Measurements from ENCODE around the gene CHMP1B.
"Not testable (repeated sequence)": the region's sequence is repeated elsewhere in the genome, so short reads cannot be mapped to it uniquely, and the experiment has no call there.

Gene CHMP1B

DNA sequence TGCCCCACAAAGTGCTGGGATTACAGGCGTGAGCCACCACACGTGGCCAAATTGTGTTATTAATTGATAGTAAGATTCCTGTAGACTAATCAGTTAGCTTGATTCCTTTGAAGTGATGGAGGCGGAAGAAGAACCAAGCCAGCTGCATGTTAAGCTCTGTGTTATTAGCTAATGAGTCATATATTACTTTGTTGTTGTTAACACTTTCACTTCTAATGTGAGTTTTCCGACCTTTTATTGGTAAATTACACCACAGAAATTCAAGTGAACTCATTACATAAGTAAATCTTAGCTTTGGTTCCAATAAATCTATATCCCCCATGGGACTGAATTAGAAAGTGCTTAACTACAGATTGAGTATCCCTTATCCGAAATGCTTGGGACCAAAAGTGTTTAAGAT, 20.3 kb downstream of the CHMP1B start:
- DNase-seq (ENCODE audit: low read depth): no peak

DNA sequence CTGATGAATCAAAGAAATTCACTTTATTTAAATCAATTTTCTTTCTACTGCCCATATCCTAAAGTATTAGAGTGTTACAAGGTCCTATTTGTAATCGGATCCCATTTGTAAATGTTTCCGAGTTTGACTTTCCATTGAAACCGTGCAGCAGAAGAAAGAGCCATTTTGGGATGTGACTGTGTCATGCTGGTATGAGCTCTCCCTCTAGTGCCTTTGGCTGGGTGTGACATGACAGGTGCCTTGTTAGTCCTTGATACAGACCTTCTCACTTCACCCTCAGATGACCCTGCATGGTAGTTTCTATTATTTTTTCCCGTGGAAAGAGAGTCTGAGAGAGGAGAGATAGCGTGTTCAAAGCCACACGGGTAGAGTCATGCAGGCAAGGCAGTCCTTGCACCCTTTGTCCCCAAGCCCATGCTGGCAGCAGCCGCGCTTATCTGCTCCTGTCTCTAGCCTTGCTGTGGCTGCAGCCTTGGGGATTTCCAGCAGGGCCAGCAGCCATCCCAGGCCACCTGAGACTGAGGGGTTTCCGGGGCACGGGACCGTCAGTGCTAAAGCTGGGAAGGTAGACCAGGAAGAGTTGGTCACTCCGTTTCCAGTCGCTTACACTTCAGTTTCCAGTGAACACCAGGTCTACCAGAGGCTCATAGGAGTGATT, 21.4 kb downstream of the CHMP1B start:
- DNase-seq (ENCODE audit: low read depth): no peak

DNA sequence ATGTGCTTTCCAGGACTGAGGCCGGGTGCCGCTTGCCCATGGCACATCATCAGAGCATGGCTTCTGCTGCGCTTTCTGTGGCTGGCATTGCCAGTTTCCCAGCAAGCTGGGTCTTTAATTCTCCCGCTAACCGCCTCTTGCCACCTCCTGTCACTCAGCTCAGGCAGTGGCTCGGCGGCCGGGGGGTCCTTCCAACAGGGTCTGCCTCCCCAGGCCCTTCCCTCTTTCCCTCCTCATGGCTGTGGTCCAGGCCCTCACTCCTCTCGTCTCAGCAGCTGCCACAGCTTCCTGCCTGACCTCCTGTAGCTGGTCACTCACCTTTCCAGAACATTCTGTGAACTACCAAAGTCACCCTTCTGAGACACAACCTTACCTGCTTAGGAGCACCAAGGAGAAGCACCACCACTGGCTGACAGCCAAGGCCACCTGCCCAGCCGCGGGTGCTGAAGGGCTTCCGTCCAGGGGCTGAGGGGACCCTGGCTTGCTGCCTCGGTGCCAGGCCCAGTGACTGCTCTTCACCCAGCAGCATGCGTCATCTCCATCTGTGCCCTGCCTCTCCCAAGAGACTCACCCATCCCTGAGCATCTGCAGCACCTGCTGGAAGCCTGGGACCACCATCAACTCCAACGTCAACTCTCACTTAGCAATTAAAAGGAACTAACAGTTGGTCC, 22.6 kb downstream of the CHMP1B start:
- DNase-seq (ENCODE audit: low read depth): no peak

DNA sequence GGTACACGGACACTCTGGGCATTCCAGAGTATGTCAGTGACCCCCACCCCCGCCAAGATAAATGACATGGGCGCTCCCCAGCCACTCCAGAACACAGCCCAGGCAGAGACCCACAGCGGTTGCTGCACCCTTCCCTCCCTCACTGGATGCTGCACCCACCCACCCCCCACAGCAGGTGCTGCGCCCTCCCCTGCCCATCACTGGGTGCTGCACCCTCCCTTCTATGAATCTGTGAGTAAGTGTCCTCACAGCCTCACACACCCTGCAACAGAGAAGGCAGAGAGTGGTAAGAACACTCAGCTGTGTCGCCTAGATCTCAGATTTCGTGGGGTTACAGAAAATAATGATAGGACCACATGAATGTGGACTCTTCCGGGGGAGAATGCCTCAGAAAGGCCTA, 23.5 kb downstream of the CHMP1B start:
- no peak for DNase-seq (ENCODE audit: low read depth)

DNA sequence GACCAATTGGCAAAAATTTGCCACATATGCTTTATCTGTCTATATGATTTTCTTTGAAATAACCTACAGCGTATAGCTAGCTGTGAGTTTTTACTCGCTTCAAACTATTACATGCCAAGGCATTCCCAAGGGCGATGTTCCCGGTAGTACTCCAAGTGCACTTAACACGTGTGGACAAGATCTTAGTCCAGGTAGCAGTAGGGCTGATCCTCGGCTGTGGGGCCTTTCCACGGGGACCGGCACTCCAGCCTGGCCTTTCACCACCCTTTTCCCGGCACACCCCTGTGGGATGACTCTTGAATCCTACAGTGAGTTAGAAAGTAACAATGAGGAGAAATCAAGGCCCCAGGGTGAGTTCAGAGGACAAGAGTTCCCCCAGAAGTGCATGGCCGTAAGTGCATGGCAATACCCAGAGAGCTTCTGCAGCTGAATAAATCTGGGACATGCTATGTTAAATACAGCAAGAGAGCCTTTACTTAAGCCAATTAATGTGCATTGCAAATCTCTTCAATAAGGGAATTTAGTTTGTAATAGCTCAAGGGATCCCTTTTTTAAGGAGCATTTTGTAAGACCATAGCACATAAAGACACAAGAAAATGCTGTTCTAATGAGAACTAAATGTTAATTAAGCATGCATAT, 26.4 kb downstream of the CHMP1B start:
- no peak for DNase-seq (ENCODE audit: low read depth)

DNA sequence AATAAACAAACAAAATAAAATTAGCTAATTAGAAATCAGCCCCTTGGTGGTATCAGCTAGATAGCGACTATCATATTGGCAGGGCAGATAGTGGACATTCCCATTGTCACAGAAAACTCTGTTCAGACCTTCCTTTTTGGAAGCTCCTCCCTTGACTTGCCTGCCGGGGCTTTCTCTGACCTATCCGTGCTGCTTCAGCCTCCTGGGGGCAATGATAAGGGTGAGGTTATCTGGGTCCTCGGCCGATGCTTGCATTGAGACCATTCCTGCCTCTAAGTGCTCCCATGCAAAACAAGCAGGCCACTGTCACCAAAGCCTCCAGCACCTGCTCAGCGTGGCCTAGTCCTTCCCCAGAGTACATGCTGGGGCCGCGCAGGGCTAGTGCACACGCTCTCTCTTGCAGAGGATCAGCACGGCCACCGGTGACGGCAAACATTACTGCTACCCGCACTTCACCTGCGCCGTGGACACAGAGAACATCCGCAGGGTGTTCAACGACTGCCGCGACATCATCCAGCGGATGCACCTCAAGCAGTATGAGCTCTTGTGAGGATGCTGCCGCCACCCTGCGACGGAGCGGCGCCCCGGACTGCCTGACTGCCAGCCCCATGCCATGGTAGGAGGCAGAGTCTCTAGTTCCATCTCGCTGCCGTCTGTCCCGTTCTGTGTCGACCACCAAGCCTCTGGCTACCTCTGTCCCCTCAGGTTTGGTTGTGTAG, 29.5 kb downstream of the CHMP1B start:
- DNase-seq (ENCODE audit: low read depth): no peak

DNA sequence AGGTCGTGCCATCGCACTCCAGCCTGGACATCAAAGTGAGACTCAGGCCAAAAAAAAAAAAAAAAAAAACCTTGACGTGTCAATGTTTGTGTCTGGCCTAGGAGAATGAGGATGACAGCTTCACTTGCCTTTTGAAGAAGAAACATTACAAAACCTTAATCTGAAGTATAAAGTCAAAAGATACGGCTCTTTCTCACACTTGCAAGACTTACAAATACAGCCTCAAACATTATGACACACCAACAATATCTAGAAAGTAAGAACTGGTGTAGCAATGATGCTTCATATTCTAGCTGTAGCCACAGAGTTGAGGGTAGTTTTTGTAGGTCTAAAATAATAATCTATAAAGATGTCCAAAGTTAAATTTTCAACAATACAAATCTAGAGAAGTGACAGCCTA, 31.4 kb downstream of the CHMP1B start:
- no peak for DNase-seq (ENCODE audit: low read depth)

DNA sequence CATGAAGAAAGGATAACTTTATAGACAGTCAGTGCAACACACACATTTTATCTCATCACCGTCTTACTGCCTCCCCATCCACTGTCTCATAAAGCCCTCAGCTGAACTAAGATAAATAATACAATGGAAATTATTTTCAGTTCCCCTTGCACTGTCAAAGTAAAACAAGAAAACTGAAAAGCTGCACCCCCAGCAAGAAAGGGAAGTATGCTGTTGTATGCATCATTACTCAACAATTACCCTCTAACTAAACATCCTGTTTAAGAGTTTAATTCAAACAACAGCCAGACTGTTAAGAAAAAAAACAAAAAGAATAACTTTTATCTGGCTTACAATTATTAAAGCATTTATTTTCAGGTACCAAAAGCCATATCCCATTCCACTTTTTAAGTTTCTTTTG, 31.9 kb downstream of the CHMP1B start:
- no peak for DNase-seq (ENCODE audit: low read depth)

DNA sequence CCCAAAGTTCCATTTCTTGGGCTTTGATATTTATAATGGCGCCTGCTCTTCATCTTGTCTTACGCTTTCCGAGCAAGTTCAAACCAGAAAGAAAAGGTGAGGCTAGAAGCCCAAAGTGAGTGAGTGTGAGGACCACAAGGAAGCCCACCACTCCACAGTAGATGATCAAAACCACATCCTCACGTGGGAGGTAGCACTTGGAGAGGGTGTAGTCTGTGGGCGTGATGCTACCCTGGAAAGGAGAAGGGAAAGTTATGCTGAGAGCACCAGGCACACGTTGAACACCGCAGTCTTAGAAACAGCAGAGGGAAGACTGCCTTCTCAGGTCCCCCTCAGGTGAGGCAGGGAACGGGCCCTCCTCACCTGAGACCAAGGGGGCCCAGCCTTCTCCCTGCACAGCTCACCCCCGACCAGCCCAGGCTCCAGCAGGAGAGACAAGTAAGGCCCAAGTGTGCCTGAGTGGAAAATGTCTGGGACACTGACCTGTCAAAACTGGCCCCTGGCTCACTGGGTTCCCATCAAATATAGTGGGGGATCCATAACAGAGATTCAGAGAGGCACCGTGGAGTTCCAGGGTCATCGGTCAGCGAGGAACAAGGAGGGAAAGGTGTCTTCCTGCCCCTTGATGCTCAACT, 33.3 kb downstream of the CHMP1B start:
- no peak for DNase-seq (ENCODE audit: low read depth)

DNA sequence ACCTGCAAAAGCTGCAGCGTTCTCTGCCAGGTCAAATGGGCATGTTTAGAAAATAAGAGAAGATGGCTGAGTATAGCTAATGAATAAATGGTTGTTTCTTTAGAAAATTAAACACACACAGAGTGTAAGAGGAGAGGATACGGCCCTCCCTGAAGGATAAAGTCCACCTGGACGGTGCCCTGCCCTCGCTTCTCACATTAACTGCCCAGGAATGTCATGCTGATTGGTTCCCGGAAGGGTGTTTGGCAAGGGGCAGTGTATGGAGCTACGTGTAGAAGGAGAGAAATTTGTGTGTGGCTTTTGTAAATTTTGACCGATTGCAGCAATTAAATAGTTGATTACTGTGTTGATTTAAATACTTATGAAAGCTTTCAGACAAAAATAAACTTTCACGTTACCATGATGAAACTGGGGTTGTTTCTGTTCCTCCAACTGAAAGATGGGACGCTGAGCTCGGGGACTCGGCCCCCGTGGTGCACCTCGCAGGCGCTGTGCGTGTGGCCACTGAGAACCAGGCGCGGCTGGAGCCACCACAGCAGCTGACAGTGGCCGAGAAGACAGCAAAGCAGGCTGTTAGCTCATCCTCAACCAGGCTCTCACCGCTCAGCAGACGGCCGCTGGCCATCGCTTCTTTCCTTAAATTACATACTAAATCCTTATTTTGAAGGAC, 34.2 kb downstream of the CHMP1B start:
- DNase-seq (ENCODE audit: low read depth): no peak

DNA sequence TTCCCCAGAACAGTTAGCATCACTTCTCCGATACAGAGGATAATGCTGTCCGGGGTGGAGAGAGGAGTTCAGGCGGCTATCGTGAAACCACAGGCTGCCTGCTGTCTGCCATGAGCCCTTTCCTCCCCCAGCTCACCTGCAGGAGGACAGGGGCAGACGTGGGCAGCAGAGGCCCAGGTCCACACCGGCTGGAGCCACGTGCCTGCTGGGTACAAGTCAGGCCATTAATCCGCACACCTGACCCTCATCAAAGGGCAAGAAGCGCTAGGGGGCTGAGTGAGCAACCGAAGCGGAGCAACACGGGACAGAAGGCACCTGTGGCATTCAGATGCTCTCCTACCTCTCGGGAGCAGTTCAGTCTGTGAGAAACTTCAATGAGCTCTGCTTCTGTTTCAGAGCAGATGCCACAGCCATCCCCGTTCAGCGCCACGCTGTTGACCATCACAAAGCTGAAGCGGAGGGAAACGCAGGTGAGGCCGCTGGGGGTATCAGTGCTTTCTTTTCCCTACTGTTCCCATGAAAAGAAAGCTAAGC, 35.4 kb downstream of the CHMP1B start:
- no peak for DNase-seq (ENCODE audit: low read depth)

DNA sequence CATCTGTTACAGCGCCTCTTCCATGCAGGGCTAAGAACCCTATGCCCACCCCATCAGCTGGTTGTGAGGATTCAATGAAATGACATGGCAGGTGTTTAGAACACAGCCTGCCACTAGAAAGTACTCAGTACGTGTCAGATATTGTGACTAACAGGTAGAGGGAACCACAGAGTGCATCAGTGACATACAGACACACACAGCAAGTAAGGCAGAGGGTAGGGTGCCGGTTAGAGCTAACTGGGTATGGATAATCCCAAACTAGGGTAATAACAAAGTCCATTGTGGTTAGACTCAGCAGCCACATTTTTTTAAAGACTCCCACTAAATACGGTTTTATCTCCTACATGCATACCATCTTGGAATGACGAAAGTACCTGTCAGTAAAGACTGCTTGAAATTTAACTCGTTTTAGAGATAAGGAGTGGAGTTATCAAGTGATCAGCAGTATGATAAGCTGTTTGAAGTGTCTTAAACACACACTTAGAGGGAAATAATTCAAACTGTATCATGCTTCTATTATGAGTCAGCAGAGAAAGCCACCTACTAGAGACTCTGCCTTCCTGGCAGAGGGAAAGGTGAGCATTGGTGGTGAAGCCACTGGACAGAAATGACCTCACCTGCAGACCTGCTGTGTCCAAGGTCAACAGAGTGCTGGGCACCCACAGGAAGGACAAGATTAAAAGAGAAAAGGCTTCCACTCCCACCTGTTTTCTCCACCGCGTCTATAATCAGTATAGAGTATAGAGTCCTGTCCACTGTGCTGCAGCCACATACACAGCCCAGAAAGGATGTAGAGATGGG, 36.3 kb downstream of the CHMP1B start:
- DNase-seq (ENCODE audit: low read depth): no peak

DNA sequence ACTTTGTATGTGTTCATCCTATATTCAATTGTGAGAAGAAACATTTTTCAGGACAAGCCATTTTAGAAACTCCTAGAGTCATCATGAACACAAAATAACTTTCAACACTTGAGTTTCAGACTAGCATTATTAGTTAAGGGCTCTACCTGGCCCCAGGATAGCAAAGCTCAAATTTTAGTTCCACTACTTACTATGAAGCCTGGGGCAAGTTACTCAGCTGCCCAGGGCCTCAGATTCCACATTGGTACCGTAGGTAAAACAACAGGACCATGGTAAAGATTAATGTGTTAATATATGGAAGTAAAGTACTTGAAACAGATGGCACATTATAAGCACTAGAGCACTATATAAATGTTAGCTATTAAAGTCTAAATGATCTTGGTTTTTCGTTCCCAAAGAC, 37.5 kb downstream of the CHMP1B start:
- DNase-seq (ENCODE audit: low read depth): no peak

DNA sequence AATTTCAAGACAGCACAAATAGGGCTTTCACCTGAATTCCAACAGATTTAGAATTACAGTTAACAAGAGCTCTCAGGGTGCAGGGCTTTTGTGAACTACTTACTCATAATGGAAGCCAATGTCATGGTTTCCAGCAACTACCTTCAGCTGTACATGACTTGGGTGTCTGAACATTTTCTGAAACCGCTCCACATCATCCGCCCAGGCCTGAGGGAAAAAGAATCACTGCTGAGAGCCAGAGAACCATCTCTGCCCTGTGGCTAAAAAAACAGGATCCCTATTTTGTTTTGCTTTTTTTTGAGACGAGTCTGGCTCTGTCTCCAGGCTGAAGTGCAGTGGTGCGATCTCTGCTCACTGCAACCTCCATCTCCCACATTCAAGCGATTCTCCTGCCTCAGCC, 38.1 kb downstream of the CHMP1B start:
- DNase-seq (ENCODE audit: low read depth): no peak

DNA sequence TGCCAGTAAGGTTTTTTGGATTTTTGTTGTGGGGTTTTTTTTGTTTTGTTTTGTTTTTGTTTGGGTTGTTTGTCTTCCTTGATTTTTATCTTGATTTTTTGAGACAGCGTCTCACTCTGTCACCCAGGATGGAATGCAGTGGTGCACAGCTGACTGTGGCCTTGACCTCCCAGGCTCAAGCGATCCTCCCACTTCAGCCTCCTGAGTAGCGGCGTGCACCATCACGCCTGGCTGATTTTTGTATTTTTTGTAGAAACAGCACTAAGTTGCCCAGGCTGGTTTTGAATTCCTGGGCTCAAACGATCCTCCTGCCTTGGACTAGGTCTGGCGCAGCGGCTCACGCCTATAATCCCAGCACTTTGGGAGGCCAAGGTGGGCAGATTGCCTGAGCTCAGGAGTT, 40.5 kb downstream of the CHMP1B start:
- DNase-seq (ENCODE audit: low read depth): no peak

DNA sequence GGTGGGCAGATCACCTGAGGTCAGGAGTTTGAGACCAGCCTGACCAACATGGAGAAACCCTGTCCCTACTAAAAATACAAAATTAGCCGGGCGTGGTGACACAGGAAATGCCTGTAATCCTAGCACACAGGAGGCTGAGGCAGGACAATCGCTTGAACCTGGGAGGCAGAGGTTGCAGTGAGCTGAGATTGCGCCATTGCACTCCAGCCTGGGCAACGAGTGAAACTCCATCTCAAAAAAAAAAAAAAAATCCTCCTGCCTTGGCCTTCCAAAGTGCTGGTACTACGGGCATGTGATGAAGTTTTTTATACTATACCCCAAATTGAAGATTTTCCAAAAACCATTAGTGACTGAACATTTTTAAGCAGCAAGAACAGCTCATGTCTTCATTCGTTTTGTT, 41.2 kb downstream of the CHMP1B start:
- DNase-seq (ENCODE audit: low read depth): not testable (repeated sequence)

DNA sequence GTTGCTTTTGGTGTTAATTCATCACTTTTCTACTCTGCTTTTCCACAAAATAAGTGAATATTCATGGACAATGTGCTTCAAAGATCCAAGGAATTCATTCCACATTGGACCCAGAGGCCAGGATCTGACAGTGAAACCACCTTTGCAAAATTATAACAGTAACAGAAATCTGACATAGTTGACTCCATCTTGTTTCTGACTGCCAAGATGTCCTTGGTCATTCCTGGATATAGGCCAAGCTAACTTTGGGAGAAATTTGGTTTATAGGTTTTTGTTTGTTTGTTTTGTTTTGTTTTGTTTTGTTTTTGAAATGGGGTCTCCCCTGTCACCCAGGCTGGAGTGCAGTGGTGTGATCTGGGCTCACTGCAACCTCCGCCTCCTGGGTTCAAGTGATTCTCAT, 46.6 kb downstream of the CHMP1B start:
- DNase-seq (ENCODE audit: low read depth): no peak

DNA sequence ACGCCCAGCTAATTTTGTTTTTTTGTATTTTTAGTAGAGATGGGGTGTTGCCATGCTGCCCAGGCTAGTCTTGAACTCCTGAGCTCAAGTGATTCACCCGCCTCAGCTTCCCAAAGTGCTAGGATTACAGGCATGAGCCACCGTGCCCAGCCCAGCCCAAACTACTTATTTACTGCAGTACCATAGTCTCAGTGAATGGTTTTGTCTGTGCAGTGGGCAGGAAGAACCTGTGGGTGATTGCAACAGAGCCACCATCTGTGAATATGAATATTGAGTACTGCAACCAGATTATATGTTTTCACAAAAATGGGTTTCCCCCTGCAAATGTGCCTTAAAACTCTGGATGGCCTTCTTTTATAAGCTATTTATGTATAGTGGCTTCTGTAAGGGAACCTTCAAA, 47.9 kb downstream of the CHMP1B start:
- DNase-seq (ENCODE audit: low read depth): no peak

DNA sequence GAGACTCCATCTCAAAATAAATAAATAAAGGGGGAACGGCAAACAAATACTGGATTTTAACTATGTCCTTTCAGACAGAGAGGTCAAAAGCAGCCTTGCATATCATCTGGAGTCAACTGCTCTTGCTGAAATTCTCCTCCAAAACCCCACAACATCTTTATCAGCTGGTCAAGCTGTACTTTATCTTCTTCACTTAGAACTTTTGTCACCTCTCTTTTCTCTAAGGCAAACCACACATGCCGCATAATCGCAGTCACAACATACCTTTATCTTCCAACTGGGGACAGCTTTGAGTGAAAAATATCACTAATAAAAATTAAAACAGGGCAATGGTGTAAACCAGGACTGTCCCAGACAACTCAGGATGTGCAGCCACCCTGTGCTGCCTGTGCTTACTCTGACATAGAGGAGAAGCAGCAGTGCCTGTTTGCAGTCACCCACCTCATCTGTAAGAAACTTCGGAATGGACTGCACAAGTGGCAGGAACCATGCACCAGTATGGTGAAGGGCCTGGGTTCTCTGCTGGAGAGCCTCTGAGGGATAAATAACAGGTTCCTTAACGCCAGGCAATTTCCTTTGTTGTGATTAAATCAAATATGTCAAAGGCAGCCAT, 50.7 kb downstream of the CHMP1B start:
- no peak for DNase-seq (ENCODE audit: low read depth)

DNA sequence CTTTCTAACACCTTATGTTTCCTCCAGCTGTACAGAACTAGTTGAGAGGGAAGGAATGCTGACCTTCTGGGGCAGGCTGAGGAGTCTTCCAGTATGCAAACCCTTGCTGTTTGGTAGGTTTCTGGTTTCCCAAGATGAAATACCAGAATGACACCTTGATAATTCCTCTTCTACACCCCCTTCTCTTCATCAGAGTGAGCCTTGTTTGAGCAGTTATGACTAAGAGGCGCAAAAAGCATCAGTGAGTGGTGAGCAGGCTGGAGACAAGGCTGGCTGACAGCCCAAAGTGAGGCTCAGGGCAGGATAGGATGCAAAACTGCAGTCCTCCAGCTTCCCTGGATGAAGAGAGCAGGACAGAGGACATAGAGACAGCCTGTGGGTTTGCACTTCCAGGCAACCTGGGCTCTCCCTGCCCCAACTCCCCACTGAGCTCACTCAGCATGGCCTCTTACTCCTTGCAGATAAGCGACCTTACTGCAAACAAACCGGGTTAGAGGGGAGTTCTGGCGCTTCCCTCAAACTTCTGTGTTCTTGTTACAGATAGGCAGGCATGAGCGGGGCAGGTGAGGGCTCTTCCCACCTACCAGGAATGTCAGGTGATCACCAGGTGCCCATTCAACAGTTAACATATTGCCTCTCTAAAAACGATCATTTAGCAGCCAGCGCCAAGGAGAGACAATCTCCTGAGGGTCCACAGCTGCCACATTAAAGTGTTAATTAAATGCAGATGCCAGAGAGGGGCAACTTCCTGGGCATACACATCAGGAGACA, 51.5 kb downstream of the CHMP1B start:
- DNase-seq (ENCODE audit: low read depth): no peak

Data from non-pigmented ciliary epithelial cell (primary cell).